ENCODE data around the gene WSCD1.

DNA sequence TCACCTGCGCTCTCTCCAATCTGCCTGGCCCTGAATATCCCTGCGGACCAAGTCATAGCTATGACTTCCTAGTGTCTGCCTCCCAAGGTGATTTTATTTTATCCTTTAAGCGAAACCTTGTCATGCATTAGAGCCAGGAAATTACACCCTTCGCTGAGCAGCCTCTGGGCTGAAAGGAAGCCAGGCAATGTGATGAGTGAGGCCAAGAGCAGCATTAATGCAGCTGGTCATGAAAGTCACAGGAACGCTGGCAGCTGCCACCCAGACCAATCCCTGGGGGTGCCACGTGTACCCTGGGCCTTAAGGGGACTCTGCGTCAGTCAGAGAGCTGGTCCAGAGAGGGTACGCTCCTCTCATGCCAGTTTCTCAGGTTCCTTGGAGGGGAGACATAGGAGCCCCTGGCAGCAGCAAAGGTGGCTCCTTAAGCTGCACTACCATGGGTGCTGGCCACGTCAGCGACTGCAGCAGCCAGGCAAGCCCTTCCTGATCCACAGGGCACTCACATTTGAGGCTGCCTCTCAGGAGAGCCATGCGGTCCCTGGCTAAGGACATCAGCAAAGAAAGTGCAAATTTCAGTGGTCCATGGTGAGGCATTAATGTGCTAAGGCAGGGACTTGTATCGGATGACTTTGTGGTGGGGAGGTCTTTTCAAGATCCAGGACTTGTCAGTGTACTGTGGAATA is 42.7 kb upstream of the WSCD1 start:
- TF ChIP-seq, protein P1, sequence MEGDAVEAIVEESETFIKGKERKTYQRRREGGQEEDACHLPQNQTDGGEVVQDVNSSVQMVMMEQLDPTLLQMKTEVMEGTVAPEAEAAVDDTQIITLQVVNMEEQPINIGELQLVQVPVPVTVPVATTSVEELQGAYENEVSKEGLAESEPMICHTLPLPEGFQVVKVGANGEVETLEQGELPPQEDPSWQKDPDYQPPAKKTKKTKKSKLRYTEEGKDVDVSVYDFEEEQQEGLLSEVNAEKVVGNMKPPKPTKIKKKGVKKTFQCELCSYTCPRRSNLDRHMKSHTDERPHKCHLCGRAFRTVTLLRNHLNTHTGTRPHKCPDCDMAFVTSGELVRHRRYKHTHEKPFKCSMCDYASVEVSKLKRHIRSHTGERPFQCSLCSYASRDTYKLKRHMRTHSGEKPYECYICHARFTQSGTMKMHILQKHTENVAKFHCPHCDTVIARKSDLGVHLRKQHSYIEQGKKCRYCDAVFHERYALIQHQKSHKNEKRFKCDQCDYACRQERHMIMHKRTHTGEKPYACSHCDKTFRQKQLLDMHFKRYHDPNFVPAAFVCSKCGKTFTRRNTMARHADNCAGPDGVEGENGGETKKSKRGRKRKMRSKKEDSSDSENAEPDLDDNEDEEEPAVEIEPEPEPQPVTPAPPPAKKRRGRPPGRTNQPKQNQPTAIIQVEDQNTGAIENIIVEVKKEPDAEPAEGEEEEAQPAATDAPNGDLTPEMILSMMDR (optimal IDR thresholded peaks at IDR 0.05 in 1 of 3, IDR thresholded peaks at IDR 0.05 in 1 of 3, conservative IDR thresholded peaks at IDR 0.05 in 1 of 3; ENCODE audit: extremely low read depth in 1 of 3, insufficient read depth in 2 of 3, low read length in 3 of 3) = no peak
- no peak for TF ChIP-seq EZH2 (IDR thresholded peaks at IDR 0.05; ENCODE audit: low read length)
